ENCODE results near the gene VTCN1.
A peak's percentile ranks its signal among the peaks of the same experiment; 100 is the strongest.

Gene VTCN1

DNA sequence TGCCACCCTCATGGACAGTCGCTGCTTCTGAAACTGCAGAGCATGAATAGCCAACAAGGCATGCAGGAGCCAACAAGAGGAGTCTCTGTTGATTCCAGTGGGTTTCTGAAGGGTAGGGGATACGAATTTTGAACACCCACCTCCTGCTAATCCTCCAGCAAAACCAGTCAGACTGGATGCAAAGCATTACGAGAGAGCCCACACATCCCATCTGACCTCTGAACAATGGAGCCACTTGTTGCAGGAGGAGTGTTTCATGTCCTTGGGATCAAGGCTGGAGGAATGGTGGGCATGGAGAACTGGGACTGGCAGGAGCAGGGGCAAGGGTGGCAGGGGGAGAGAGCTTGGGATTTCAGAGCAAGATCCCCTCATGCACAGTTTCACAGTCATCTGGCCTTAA, 1.6 kb downstream of the VTCN1 start:
- no peak for DNase-seq (ENCODE audit: low spot score)

DNA sequence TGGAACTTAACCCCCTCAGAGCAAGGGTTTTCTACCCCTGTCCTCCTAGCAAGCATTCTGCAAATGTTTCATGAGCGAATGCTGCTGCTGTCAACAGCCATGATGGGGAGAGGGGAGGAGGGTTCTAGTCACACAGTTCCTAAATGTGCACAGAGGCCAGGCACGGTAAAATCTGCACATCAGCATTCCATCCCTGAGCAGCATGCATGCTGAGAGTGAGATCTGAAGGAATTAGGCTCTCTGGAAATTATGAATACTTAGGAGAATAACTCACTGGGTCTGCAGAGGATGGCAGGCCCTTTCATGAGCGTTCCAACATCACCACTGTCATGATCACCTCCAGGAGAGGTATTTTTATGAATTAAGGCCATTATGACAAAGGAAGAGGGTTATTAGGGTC, 2.1 kb downstream of the VTCN1 start:
- DNase-seq (ENCODE audit: low spot score): no peak

DNA sequence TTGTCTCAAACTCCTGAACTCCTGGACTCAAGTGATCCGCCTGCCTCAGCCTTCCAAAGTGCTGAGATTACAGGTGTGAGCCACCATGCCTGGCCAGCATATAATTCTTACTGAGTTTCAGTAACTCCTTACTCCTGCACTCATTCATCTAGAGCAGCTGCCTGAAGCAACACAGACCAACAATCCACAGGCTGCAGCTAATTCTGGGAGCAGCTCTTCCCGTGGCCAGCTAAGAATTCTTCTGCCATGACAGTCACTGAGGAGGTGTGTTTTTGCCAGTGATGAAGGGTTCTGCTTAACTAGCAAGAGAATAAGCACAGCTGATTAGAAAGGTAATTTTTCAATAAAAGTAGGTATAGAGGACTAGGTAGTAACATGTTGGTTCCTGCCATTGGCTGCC, 5.4 kb downstream of the VTCN1 start:
- DNase-seq (ENCODE audit: low spot score): no peak

DNA sequence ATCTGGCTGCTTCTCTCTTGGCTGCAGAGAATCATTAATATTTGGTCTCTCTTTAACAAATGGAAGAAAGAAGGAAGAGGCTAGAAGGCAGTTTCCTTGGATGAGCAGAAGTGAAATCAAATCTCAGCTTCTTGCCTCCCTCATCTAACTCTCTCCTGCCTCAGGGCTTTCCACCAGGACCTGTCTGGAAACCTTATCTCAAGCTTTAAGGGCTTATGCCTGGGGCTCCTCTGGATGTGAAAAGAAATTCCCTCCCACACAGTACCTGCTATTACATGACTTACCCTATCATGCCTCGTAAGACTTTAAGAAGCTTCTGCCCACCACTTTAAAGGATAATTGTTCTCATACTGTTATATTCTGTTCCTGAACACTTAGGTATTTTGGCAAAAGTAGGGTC, 8.9 kb downstream of the VTCN1 start:
- no peak for DNase-seq (ENCODE audit: low spot score)

DNA sequence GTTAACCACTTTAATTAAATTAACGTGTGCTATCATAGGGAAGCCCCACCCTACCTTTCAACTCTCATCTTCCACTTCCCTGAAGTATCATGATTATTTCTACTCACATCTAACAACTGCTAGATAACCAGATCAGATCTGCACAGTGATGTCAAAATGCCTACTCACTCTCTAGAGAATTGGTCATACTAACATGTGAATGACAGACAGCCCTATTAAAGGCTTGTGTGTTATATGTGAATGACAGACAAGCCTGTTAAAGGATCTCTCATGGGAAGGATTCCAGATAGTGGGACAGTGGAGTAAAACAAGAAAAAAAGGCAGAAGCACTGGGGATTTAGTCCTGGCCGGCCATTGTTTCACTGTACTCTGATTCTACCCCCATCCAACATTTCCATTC, 12.6 kb downstream of the VTCN1 start:
- DNase-seq (ENCODE audit: low spot score): no peak

DNA sequence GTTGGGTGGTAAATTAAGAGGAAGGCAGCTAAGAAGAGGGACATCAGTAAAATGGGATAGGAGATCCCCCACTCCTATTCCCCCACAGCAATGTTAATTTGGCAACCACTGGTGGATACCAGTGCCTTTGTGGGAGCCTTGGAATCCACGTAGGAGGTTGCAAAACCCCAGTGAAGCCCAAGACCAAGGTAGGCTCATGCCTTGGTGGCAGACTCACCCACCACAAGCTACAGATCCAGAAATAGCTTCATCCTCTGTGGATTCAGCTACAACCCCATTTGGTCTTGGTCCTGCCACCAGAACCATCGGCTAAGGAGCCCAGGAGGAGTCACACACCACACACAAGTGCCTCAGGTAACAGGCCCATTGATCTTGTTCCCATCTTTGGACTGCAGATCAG, 21.0 kb downstream of the VTCN1 start:
- DNase-seq (ENCODE audit: low spot score): no peak

DNA sequence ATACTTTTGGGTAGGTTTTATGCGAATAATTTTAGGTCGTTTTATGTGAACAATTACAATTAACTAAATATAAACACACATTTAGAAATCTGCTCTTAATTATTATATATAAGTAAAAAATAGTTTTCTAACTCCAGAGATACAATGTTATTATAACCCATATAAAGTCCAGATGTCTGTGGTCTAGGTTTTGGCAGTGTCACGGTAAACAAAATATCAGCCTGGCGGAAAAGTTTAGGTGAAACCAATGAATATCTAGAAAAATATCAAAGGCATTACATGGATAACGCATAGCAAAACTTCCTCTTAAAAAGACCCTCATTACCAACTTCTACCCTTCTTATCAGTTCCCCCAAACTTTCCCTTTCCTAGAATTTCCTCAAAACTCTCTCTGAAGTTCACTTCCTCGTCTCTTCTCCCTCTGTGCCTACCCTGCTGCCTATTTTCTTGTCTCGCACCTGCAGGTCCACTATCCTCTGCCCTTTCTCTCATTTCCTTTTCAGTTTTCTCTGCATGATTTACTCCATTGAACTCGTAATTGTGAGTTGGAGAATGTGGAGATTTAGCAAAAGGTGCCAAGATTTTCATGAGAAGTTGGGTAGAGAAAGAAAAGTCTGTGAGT, 21.8 kb downstream of the VTCN1 start:
- no peak for DNase-seq (ENCODE audit: low spot score)

DNA sequence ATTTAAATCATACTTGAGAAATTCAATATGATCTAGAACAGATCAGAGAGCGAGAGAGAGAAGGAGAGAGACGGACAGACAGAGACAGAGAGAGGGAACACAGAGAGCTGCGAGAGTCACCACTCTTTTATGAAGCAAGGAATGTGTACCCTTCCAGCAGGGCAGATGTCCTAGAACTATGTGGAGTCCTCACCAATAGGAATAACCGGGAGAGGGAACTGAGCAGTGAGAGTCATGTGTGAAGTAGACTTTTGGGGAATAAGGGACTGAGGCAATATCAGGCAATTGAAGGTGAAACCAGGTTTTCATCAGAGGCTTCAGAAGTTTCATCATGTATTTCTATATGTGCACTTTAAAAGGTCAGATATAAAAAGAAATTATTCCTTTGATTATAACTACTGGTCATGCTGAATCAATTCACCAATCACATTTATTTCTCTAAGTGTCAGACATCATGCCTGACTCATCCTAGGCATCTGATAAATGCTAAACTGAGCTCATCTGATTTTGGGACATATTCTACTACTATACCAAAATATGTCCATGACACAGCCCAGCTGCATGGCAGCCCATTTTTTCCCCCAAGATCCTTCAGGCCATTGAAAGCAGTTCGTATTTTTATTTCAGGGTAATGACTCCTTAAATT, 22.4 kb downstream of the VTCN1 start:
- DNase-seq (ENCODE audit: low spot score): no peak

DNA sequence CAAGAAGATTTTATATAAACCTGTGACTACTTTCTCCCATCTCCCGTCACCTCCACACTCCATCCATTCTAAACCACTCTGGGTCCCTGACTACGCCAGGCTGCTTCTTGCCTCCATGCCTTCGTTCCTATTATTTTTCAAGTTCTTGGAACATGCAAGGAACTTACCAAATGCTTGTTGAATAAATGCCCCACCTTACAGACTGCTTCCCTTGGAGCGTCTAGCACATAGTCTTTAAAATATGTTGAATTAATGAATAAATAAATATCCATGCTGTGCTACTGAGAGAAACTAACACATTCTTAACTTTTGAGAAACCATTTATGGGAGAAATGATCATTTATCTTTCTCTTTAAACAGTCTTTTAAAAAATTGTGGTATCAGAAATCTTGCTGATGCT, 27.6 kb downstream of the VTCN1 start:
- DNase-seq (ENCODE audit: low spot score): no peak

DNA sequence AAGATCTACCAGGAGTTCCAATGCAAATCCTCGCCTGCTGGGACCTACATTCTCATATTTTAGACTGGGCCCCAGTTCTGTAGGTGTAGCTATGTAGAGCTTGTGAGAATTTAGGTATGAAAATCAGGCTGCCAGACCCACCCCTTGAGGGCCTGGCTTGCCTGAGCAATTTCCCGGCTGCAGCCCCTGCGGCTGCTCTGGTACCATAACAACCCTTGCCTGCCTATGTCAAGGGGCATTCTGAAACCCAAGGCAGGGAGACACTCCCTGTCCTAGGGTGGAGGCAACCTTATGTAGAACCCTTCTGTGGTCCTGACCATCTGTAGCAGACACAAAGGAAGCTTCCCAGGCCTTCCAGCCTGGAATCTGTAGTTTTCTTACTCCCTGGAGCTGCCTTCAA, 28.4 kb downstream of the VTCN1 start:
- no peak for DNase-seq (ENCODE audit: low spot score)

DNA sequence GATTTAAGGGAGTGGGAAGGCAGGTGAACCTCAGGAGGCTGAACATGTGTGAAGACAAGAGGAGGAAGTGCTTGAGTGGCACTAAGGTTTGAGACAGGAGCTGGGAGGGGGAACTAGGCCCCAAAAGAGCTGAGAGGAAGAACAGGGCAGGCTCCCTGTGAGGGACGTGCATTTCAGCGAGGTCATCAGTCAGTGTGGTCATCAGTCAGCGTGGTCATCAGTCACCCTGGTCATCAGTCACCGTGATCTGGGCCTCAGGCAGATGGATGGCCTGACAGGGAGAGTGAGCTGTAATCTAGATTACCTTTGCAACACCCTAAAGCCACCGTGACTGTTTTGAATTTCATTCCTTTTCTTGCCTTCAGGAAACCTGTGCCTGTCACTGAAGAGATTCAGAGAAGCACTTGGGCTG, 29.1 kb downstream of the VTCN1 start:
- no peak for DNase-seq (ENCODE audit: low spot score)

DNA sequence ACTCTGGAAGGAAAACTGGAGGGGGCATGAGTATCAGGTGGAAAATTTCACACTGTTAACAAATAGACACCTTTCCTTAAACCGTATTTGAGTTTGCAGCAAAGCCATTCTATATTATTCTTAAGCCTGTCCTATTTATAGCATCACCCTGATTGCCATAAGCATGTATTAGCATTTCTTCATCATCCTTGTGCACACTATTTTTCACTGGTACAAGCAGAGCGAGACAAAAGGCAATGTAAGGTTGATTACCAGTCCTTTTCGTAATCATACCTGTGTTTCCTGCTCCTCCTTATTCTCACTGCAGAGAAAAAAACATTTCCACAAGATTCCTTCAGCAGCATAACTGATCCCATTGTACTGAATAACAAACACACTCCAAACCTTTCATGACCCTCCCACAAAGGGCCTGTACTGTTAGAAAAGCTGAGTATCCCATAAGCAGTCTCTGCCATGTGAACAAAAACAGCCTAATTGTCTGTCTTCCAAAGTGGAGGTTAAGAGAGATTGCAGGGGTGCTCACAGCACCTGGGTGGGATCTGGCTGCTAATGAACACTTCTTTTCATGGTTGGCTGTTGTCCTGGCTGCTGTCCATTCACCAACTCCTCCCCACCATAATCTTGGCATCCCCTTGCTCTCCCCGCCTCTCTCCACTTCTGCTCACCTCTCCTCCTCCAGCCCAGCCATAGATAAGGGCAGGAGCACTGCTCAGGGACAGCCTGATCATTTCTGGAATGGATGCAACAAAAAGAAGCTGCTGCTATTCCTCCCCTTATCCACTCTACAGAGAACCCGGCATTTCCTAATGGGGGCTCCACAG, 30.4 kb downstream of the VTCN1 start:
- DNase-seq (ENCODE audit: low spot score): no peak

DNA sequence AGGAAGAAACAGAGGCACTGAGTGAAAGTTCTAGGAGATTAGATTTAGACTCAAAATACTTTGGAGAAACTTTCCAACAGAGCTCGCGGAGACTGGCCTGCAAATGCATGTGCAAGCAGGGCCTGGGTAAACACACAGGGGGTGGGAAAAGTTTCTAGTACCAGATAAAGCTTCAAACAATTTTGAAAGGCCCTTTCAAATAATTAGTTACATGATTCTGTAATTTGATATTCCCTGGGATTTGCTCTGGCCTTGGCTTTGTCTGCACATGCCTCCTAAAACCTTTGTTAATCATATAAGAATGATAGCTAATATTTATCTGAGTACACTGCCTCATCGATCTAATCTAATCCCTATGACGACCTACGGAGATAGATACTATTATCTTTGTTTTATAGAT, 31.3 kb downstream of the VTCN1 start:
- DNase-seq (ENCODE audit: low spot score): no peak

DNA sequence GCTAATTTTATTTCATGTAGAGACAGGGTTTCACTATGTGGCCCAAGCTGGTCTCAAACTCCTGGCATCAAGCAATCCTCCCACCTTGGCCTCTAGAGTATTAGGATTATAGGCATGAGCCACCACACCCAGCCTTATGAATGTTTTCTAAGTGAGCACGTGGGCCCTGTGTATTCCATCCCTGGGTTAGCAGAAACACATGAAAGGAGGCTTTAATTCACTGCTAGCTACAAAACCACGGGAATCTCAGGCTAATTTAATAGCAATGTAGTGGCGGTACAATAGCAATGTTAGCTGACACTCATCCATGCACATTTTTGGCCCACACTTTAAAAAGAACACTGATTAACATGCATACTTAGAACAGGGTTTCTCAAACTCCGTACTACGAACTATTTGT, 32.0 kb downstream of the VTCN1 start:
- DNase-seq (ENCODE audit: low spot score): no peak

DNA sequence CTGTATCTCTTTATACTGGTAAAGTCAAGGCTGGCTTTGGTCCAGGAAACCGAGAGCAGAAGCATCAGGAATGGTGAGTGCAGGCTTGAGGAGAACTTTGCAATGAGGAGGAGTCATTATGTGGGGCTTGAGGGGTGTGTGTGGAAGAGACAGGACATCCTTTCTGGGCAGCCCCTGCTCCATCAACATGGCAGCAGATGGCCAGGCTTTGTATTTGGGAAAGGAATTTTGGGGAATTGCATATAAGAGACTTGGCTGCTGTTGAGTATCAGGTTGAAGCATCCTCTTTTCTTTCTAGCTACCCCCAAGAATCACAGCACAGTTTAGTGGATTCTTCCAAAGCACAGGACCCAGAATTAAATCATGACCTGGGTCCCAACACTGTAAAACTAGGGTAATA, 33.4 kb downstream of the VTCN1 start:
- DNase-seq (ENCODE audit: low spot score): no peak

DNA sequence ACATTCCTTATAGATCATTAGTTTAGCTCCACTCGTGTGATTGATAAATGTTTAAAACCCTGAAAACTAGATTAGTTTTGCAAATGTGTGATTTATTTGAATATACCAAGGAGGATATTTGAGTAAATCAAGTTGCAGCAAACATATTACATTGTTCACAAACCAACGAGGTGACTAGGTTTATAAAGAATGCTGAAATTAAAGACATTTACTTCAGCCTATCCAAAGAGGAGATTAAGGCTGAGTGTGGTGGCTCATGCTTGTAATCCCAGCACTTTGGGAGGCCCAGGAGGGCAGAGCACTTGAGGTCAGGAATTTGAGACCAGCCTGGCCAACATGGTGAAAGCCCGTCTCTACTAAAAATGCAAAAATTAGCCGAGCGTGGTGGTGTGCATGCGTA, 34.1 kb downstream of the VTCN1 start:
- DNase-seq (ENCODE audit: low spot score): no peak

DNA sequence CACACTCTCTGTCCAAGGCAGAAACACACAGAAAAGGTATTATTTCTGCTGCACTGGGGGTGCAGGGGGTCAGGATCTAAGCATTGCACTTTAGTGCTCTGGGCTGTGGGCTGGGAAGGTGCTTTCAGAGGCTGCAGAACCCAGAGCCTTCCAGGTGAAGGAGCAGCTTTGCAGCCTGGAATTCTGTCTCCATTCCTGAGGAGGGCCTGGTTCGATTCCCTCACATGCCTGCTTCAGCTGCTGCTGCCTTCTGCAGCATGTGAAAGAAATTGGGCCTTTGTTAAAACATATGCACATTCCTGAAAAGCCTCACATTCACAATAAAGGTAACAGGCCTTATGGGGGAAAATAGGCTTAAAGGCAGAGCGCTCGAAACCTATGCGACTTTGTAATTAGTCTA, 35.9 kb downstream of the VTCN1 start:
- DNase-seq (ENCODE audit: low spot score): no peak

DNA sequence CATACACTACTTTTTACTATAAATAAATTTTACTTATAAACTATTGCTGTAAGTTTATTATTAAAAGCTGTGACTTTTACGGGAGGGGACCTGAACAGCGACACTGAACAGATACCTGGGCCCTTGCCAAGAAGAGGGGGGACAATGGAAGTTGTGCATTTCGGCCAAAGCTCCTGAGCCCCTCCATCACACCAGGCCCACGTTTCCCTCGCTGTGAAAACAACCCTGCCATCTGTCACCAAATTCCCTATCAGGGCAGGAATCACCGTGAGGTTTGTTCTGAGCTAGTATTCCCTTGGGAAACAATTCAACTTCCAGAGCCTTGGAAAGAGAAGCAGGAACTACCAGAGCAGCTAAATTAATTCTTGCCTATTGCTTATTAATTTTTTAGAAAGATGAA, 37.0 kb downstream of the VTCN1 start:
- no peak for DNase-seq (ENCODE audit: low spot score)

DNA sequence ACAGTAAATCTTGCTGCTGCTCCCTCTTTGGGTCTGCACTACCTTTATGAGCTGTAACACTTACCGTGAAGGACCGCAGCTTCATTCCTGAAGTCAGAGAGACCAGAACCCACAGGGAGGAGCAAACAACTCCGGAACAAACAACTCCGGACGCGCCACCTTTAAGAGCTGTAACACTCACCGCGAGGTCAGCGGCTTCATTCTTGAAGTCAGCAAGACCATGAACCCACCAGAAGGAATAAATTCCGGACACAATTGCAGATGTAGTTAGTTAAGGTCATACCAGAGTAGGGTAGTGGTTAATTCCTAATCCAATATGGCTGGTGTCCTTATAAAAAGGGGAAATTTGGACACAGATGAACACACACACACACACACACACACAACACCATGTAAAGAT, 37.7 kb downstream of the VTCN1 start:
- no peak for DNase-seq (ENCODE audit: low spot score)

DNA sequence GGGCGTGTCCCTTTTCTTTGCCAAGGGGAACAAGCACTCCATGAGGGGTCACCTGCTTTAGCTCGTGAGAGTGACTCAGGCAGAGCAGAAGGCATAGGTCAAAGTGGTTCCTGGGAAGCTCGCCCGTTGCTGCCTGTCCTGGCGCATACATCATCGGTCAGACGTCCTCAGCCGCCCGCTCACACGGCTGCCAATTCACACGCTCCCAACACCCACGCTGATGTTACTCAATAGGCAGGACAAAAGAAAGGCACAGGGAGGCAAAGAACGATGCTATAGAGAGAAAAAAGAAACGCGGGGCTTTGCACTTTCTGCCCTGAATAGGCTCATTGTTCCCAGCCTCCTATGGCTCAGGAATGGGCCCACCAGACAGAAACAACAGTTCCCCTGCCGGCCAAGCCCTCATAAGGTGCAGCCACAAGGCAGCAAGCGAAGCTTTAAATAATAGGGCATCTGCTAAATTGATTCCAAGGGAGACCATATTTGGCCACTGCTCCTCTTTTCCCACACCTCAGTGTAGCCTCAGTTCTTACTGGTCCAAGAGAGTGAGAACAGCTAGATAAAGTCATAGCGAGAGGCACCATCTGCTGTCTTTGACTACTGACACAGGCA, 38.7 kb downstream of the VTCN1 start:
- peak; percentile 77 for DNase-seq (ENCODE audit: low spot score)

DNA sequence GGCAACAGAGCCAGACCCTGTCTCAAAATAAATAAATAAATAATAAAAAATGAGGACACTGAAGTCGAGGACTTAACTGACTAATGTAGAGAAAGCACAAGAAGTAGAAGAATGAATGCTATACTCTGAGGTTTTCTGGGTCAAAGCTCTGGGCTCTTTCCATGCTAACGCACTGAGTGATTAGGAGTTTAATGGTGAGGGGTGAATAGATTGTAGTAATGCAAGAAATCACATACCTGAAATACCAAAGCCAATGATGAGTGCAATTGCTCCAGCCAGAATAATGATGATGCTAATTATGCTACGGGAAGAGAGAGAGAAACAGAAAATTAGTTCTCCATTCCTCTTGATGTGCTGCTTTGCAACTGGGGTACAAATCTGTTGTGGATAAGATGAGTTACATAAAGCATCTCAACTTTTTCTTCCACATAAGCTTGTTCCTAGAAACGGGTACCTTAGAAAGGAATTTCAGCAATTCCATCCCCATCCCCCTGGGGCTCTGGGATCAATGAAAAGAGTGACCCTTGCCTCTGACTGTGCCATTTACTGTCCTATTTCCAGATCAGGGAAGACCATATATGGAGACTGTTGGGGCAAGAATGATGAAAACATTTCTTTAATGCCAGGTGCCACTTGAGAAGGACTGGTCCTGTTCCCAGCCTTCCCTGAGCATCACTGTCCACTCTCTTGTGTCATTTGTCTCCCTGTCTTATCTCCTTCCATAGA, 40.7 kb downstream of the VTCN1 start:
- DNase-seq (ENCODE audit: low spot score): no peak

DNA sequence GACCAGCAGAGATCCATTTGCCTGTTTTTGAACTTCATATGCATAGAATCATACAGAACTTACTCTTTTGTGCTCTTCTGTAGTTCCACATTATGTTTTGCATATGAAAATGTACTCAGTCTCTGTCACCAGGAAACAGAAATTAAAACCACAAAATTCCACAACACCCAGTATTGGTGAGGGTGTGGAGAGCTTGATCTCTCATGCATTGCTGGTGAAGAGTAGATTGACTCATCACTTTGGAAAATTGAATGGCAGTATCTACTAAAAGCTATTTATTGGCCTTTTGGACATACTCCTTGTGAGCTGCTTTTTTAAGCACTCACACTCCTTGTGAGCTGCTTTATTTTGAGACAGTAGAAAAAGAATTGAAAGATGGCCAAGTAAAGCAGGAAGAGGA, 43.3 kb downstream of the VTCN1 start:
- no peak for DNase-seq (ENCODE audit: low spot score)

Measured in cerebellar cortex (tissue), 1 donor.